ENCODE data around the gene ADGRV1.
"Not testable (repeated sequence)": the region's sequence is repeated elsewhere in the genome, so short reads cannot be mapped to it uniquely, and the experiment has no call there.

Gene ADGRV1

GRCh38 chr5:91042247-91042935 is 483.8 kb downstream of the ADGRV1 start:
- Histone ChIP-seq H3K4me3 (ENCODE audit: insufficient read depth, low read depth, low read length) (no peak overlapping the region), H3K9me3 (ENCODE audit: control insufficient read depth, low read length) (no peaks in the 10 kb centered on the region), H3K36me3 (ENCODE audit: control insufficient read depth, insufficient read depth, low read length) (no peaks in the 10 kb centered on the region), H3K27ac (ENCODE audit: insufficient read depth, low read depth, low read length, poor library complexity, severe bottlenecking) (no peak overlapping the region), H3K27me3 (ENCODE audit: control insufficient read depth, insufficient read depth, low read length, poor library complexity, severe bottlenecking) (no peaks in the 10 kb centered on the region), H3K4me1 (ENCODE audit: control insufficient read depth, insufficient read depth, low read length) (peaks cover 5% of the 10 kb centered on the region)
- 100% methylated on average over 1 of the region's 1 CpG; no CpG with 5 or more reads in 1 of the 2 experiments for WGBS, 2 experiments

- no peaks in the 10 kb centered on the region for H3K9me3 ChIP-seq (ENCODE audit: control insufficient read depth, low read length)
- H3K36me3 ChIP-seq (ENCODE audit: control insufficient read depth, insufficient read depth, low read length): no peaks in the 10 kb centered on the region
- H3K27ac ChIP-seq (ENCODE audit: insufficient read depth, low read depth, low read length, poor library complexity, severe bottlenecking): no peak overlapping the region
- H3K4me1 ChIP-seq (ENCODE audit: control insufficient read depth, insufficient read depth, low read length): peaks cover 5% of the 10 kb centered on the region
- H3K4me3 ChIP-seq (ENCODE audit: insufficient read depth, low read depth, low read length): no peak overlapping the region
- 87 to 89% methylated on average over 1 to 2 of the region's 2 CpGs for WGBS, 2 experiments
- no peaks in the 10 kb centered on the region for H3K27me3 ChIP-seq (ENCODE audit: control insufficient read depth, insufficient read depth, low read length, poor library complexity, severe bottlenecking)
Observed at GRCh38 chr5:91042936-91043255, 484.3 kb downstream of the ADGRV1 start.

- no peaks in the 10 kb centered on the region for H3K27me3 ChIP-seq (ENCODE audit: control insufficient read depth, insufficient read depth, low read length, poor library complexity, severe bottlenecking)
- no peak overlapping the region for H3K27ac ChIP-seq (ENCODE audit: insufficient read depth, low read depth, low read length, poor library complexity, severe bottlenecking)
- H3K9me3 ChIP-seq (ENCODE audit: control insufficient read depth, low read length): no peaks in the 10 kb centered on the region
- no peak overlapping the region for H3K4me3 ChIP-seq (ENCODE audit: insufficient read depth, low read depth, low read length)
- H3K36me3 ChIP-seq (ENCODE audit: control insufficient read depth, insufficient read depth, low read length): no peaks in the 10 kb centered on the region
- no peaks in the 10 kb centered on the region for H3K4me1 ChIP-seq (ENCODE audit: control insufficient read depth, insufficient read depth, low read length)
Observed at GRCh38 chr5:91048073-91048472, 489.5 kb downstream of the ADGRV1 start.

- H3K27ac ChIP-seq (ENCODE audit: insufficient read depth, low read depth, low read length, poor library complexity, severe bottlenecking): no peak overlapping the region
- no peak overlapping the region for H3K4me3 ChIP-seq (ENCODE audit: insufficient read depth, low read depth, low read length)
- H3K27me3 ChIP-seq (ENCODE audit: control insufficient read depth, insufficient read depth, low read length, poor library complexity, severe bottlenecking): no peaks in the 10 kb centered on the region
- no peaks in the 10 kb centered on the region for H3K36me3 ChIP-seq (ENCODE audit: control insufficient read depth, insufficient read depth, low read length)
- no peaks in the 10 kb centered on the region for H3K4me1 ChIP-seq (ENCODE audit: control insufficient read depth, insufficient read depth, low read length)
- H3K9me3 ChIP-seq (ENCODE audit: control insufficient read depth, low read length): no peaks in the 10 kb centered on the region
Observed at GRCh38 chr5:91049112-91049511, 490.5 kb downstream of the ADGRV1 start.

GRCh38 chr5:91049800-91050199 is 491.2 kb downstream of the ADGRV1 start:
- no peak overlapping the region for H3K27ac ChIP-seq (ENCODE audit: insufficient read depth, low read depth, low read length, poor library complexity, severe bottlenecking)

GRCh38 chr5:91052411-91052810 is 493.8 kb downstream of the ADGRV1 start:
- H3K27me3 ChIP-seq (ENCODE audit: control insufficient read depth, insufficient read depth, low read length, poor library complexity, severe bottlenecking); H3K27ac ChIP-seq (ENCODE audit: insufficient read depth, low read depth, low read length, poor library complexity, severe bottlenecking); H3K36me3 ChIP-seq (ENCODE audit: control insufficient read depth, insufficient read depth, low read length); H3K4me1 ChIP-seq (ENCODE audit: control insufficient read depth, insufficient read depth, low read length); H3K9me3 ChIP-seq (ENCODE audit: control insufficient read depth, low read length); H3K4me3 ChIP-seq (ENCODE audit: insufficient read depth, low read depth, low read length): not testable (repeated sequence)
- 96 to 97% methylated on average over 8 of the region's 8 CpGs for WGBS, 2 experiments

More at GRCh38 chr5:91049800-91050199, 491.2 kb downstream of the ADGRV1 start:
- Histone ChIP-seq H3K9me3 (ENCODE audit: control insufficient read depth, low read length) (no peaks in the 10 kb centered on the region), H3K4me3 (ENCODE audit: insufficient read depth, low read depth, low read length) (no peak overlapping the region), H3K27me3 (ENCODE audit: control insufficient read depth, insufficient read depth, low read length, poor library complexity, severe bottlenecking) (no peaks in the 10 kb centered on the region), H3K36me3 (ENCODE audit: control insufficient read depth, insufficient read depth, low read length) (no peaks in the 10 kb centered on the region), H3K4me1 (ENCODE audit: control insufficient read depth, insufficient read depth, low read length) (no peaks in the 10 kb centered on the region)
- 91 to 97% methylated on average over 2 of the region's 2 CpGs for WGBS, 2 experiments

- 91 to 92% methylated on average over 4 of the region's 4 CpGs for WGBS, 2 experiments
- no peaks in the 10 kb centered on the region for H3K4me1 ChIP-seq (ENCODE audit: control insufficient read depth, insufficient read depth, low read length)
- H3K27me3 ChIP-seq (ENCODE audit: control insufficient read depth, insufficient read depth, low read length, poor library complexity, severe bottlenecking): no peaks in the 10 kb centered on the region
- H3K27ac ChIP-seq (ENCODE audit: insufficient read depth, low read depth, low read length, poor library complexity, severe bottlenecking): no peak overlapping the region
- H3K4me3 ChIP-seq (ENCODE audit: insufficient read depth, low read depth, low read length): no peak overlapping the region
- no peaks in the 10 kb centered on the region for H3K9me3 ChIP-seq (ENCODE audit: control insufficient read depth, low read length)
- H3K36me3 ChIP-seq (ENCODE audit: control insufficient read depth, insufficient read depth, low read length): no peaks in the 10 kb centered on the region
Observed at GRCh38 chr5:91052977-91053740, 494.6 kb downstream of the ADGRV1 start.

GRCh38 chr5:91053741-91054025 is 495.1 kb downstream of the ADGRV1 start:
- H3K4me1 ChIP-seq (ENCODE audit: control insufficient read depth, insufficient read depth, low read length): no peaks in the 10 kb centered on the region
- H3K4me3 ChIP-seq (ENCODE audit: insufficient read depth, low read depth, low read length): no peak overlapping the region
- no peak overlapping the region for H3K27ac ChIP-seq (ENCODE audit: insufficient read depth, low read depth, low read length, poor library complexity, severe bottlenecking)
- no peaks in the 10 kb centered on the region for H3K36me3 ChIP-seq (ENCODE audit: control insufficient read depth, insufficient read depth, low read length)
- 85 to 88% methylated on average over 1 of the region's 1 CpG for WGBS, 2 experiments
- no peaks in the 10 kb centered on the region for H3K9me3 ChIP-seq (ENCODE audit: control insufficient read depth, low read length)
- H3K27me3 ChIP-seq (ENCODE audit: control insufficient read depth, insufficient read depth, low read length, poor library complexity, severe bottlenecking): no peaks in the 10 kb centered on the region

- Histone ChIP-seq H3K4me3 (ENCODE audit: insufficient read depth, low read depth, low read length) (no peak overlapping the region), H3K36me3 (ENCODE audit: control insufficient read depth, insufficient read depth, low read length) (no peaks in the 10 kb centered on the region), H3K27ac (ENCODE audit: insufficient read depth, low read depth, low read length, poor library complexity, severe bottlenecking) (no peak overlapping the region), H3K4me1 (ENCODE audit: control insufficient read depth, insufficient read depth, low read length) (no peaks in the 10 kb centered on the region), H3K9me3 (ENCODE audit: control insufficient read depth, low read length) (no peaks in the 10 kb centered on the region), H3K27me3 (ENCODE audit: control insufficient read depth, insufficient read depth, low read length, poor library complexity, severe bottlenecking) (no peaks in the 10 kb centered on the region)
- WGBS, 2 experiments: 55% methylated on average over 1 of the region's 1 CpG; no CpG with 5 or more reads in 1 of the 2 experiments
Observed at GRCh38 chr5:91058155-91058554, 499.6 kb downstream of the ADGRV1 start.

GRCh38 chr5:91058575-91058974 is 500.0 kb downstream of the ADGRV1 start:
- WGBS, 2 experiments: 96% methylated on average over 4 of the region's 4 CpGs
- no peak overlapping the region for H3K27ac ChIP-seq (ENCODE audit: insufficient read depth, low read depth, low read length, poor library complexity, severe bottlenecking)
- H3K27me3 ChIP-seq (ENCODE audit: control insufficient read depth, insufficient read depth, low read length, poor library complexity, severe bottlenecking): no peaks in the 10 kb centered on the region
- H3K9me3 ChIP-seq (ENCODE audit: control insufficient read depth, low read length): no peaks in the 10 kb centered on the region
- H3K36me3 ChIP-seq (ENCODE audit: control insufficient read depth, insufficient read depth, low read length): no peaks in the 10 kb centered on the region
- H3K4me1 ChIP-seq (ENCODE audit: control insufficient read depth, insufficient read depth, low read length): no peaks in the 10 kb centered on the region
- H3K4me3 ChIP-seq (ENCODE audit: insufficient read depth, low read depth, low read length): no peak overlapping the region

All from ectodermal cell (in vitro differentiated cells).